ENCODE results near the gene TM2D3.

The TM2D3 gene, protein sequence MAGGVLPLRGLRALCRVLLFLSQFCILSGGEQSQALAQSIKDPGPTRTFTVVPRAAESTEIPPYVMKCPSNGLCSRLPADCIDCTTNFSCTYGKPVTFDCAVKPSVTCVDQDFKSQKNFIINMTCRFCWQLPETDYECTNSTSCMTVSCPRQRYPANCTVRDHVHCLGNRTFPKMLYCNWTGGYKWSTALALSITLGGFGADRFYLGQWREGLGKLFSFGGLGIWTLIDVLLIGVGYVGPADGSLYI

DNA sequence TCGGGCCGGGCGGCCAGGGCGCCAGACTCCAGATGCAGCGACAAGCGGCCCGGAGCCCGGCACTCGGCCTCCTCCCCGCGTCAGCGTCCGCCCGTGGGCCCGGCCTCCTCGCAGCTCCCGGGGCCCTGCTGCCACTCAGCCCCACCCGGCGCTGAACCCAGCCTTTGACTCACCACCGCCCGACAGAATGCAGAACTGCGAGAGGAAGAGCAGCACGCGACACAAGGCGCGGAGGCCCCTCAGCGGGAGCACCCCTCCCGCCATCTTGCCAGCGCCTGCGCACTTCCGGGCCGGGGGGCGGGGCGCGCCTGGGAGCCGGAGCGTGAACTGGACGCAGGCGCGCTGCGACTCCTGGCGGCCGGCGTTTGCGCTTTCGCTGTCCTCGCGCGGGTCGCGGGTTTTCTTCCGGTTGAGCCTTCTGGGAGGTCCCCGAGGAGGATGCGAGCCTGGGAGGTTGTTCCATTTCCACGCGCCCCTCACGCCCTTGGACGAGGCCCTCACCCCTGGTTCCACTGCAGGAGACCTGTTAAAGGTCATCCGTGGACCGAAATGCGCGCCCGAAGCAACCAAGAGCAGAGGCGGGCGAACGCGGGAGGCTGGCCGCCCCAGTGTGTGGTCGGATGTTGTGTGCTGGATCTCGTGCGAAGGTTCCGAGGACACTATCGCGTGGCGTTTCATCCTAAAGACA lies at the start of gene TM2D3:
TM2D3 (minus strand) TSS at position 284 of the 688 bp plus-strand sequence; CDS start at position 264, 20 bp downstream.
- peak; percentile 57 for DNase-seq

DNA sequence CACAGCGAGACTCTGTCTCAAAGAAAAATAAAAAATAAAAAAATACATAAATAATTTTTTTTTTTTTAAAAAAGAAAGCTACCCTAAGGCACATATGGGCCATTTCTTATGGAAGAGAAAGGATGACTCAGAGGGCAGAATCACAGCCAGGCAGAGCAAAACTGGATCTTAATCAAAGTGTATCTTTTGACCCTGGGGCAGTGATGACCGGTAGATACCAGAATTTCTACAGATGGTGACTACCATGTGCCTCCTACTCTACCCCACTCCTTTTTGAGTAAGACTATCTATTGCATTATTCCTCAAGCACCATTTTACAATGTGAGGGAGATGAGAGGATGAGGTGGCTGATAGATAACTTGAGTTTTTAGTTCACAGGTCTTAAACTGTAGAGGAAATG lies 46.1 kb upstream of the TM2D3 start:
- no peak for DNase-seq

DNA sequence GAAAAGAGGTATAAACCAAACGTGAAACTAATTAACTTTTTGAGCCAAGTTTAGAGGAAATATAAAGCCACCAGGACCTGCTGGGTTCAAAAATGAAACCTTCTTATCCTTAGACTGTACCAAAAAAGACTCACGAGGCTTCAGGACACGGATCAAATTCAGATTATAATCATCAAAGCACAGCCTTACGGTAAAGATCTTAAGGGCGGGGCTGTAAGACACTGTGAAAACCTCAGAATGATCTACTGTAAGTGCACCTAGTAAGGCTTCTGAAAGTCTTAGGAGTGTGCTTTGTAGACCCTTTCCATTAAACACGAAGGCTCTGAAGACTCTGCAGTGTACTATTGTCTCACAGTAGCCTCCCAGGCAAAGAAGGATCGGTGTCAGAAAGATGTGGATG lies 45.3 kb upstream of the TM2D3 start:
- DNase-seq = no peak

DNA sequence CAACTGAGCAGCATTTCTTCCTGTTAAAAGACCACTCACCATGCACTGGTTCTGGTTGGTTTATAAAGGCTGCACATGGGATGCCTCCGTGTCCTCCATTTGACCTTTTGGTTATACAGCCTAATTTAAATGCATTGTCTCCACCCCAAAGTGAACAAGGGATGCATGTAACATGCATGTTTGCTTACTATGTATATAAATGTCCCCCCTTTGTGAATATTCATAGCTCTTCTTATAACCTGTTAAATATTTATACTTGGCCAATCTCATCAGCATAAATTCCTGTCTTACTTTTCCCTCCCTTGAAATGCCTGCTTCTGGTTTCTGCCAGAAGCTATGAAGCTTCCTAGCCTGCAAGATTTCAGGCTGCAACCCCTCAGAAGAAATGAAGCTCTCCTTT lies 44.6 kb upstream of the TM2D3 start:
- DNase-seq = no peak

DNA sequence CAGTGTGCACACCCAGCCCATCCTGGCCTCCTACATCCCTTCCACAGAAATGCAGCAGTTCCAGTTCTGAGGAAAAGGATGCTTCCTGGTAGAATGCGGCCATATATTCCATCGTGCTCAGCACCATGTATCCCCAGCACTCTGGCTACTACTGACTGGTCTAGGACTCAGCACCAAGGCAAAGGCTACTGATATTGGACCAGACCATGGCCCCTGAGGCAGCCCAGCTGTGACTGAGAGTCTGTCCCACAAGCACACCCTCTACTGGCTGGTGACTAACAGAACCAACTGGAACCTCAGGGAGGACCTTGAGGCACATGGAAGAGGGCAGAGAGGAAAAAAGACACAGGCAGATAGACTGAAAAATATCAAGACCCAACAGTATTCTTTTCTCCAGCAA lies 42.1 kb upstream of the TM2D3 start:
- no peak for DNase-seq

DNA sequence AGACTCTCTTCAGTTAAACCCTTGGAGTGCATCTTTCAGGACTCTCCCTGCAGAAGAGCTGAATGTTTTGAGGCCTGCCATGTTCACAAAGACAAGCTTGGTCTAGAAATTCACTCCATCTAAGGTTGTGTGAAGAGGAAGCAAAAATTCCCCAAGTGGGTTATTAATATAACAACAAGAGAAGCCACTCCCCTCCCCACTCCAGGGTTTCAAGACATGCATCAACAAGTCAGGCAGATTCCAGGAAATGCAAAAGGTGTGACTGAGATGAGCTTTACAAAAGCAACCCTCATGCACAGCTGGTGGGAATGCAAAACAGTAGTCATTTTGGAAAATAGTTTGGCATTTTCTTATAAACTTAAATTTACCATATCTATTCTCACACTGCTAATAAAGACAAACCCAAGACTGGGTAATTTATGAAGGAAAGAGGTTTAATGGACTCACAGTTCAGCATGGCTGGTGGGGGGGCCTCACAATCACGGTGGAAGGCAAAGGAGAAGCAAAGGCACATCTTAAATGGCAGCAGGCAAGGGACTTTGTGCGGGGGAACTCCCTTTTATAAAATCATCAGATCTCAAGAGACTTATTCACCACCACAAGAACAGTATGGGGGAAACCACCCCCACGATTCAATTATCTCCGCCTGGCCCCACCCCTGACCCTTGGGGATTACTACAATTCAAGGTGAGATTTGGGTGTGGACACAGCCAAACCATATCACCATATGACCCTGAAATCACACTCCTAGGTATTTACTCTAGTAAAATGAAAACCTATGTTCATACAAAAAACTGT lies 40.8 kb upstream of the TM2D3 start:
- no peak for DNase-seq

DNA sequence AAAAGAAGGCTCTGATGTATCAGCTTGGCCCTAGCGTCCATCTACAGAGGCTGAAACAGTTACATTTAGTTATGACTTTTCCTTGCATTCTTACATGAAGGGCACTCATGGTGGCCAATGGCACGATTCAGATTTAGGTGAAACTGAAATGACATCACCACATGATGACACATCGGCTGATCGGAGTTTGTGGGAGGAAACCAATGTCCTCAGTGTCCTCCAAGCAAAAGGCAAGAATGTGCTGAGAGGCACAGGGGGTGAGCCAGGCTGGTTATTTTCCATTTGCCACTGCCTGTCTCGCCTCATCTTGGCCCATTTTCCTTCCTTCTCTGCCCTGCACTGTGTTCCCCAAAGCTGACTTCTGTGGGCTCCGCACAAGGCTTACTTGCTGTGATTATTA lies 37.7 kb upstream of the TM2D3 start:
- DNase-seq = no peak

DNA sequence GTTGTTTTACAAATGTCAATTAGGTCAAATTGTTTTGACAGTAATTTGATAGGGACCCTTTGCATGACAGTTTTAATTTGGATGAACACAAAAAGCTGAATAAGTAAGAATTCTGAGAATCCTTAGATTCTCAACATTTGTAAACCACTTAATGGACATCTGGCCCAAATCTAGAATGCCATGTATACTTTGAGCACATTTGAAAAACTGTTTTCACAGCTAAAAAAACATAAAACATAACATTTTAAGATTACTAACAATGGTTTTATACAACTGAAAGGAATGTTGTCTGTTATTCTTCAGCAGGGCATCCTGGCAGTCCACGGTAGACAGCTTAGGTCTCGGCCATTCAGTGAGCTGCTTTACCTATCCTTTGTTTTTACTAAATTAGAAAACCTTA lies 34.5 kb upstream of the TM2D3 start:
- no peak for DNase-seq

DNA sequence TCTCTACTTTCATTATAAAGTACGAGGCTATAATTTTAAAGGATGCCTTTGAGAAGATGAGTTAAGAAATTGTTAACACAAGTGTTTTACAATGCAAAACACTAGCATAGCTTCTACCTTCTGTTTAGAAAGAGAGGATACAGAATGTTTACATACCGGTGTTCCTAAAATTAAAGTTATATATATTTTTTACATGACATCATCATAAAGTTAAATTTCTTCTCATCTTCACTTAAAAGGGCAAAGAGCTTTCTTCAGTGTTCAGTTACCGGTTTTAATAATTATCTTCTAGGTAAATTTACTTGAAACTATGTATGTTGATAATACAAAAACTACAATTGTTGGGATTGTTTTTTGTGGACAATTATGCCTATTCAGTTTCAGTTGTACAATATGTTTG lies 32.7 kb upstream of the TM2D3 start:
- DNase-seq = no peak

DNA sequence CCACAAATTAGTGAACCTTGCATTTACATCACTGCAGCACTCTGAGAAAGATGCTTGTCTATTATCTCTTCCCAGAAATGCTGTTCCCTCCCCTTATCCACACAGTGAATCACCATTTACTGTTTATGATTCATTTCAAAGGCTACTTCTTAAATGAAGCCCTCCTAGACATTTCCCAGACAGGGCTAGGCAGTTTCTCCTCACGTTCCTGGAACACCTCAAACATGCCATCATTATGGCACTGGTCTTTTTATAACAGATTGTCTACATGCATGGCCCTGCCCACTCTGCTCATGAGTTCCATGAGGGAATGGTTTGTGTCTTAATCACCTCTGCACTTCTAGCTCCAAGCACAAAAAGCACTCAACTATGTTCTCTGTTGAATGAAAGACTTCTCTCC lies 32.2 kb upstream of the TM2D3 start:
- DNase-seq = no peak

DNA sequence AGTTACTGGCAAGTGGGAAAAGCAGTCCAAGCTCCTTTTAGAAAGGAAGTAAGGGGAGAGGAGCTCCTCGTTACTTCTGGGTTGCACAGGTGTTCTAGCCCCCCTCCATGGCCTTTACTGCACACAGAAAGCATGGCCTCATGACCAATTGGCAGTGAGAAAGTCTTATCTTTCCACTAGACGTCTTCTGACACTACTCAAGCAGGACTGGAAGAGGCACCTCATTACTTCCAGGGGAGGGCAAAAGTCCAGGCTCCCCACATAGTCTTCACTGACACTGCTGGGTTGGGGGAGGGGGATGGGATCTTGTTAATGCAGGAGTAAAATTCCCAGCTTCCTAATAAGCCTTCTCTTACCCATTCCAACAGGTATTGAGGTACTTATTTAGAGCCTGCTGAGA lies 27.6 kb upstream of the TM2D3 start:
- DNase-seq = no peak

DNA sequence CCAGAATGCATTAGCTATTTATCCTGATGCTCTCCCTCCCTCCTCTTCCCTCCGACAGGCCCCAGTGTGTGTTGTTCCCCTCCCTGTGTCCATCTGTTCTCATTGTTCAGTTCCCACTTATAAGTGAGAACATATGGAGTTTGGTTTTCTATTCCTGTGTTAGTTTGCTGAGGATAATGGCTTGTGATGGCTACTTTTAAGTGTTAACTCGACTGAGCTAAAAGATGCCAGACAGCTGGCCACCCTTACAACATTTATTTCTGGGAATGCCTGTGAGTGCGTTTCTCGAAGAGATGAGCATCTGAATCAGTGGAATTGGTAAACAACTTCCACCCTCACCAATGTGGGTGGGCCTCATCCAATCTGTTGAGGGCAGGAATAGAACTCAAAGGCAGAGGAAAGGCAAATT lies 24.7 kb upstream of the TM2D3 start:
- DNase-seq = peak; percentile 79

DNA sequence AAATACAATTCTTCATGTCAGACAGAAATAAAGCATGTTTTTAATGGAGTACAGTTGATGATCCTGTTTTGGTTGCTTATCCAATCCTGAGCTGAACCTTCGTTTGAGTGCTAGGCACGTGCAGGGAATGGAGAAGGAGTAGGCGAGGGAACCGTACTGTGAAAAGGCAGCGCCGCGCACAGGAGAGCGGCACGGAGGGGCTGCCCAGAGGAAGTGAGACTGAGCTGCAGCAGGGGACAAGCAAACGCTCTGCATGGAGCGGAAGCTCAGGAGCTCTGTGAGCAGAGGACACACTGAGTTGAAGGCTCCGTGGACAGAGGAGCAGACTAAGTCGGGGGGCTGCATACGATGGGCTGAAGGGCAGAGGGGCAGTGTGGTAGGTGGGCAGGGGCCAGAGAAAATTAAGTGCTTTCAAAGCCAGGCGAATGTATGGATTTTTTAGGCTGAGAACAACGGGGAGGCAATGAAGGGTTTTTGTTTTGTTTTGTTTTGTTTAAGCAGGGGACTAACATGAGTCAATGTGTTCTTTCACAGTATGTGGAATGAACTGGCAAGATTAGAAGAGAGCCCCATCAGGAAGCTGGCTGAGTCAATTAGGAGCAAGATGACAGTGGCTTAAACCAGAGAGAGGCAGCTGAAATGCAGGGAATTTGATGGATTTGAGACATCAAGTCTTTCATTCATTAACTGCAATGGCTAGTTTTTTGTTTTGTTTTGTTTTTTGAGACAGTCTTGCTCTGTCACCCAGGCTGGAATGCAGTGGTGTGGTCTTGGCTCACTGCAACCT lies 23.8 kb upstream of the TM2D3 start:
- no peak for DNase-seq

DNA sequence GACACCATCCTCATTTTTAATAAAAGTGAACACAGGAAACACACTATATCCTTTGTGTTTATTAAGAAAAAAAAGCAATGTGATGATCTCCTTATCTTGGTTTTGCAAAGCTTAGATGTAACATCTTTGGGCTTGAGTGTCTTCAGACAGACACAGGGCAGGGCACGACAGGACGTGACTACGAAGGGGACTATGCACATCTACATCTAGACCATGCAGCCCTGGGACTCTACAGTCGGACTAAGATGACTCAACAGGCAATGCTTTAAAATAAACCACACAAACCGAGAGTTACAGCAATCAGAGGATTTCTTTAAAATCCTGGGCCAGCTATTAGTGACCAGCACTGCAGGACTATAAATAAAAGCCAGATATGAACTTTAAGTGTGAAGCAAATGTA lies 22.8 kb upstream of the TM2D3 start:
- DNase-seq = no peak

DNA sequence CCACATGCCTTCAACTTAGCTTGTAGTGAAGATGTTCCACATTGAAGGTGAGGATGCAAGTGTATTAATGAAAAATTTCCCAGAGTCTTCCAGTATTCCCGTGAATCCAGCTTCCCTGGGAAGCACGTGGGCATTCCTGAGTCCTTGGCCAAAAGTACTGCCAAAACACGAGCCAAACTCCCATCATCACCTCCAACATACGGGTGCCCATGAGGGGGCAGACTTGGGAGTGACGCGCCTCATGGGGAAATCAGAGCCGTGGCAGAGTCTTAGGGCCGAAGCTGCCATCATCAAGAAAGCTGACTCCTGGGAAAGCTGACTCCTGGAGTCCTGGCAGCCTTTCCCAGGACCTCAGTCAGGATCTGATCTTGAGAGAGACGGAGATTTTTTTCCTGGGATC lies 20.1 kb upstream of the TM2D3 start:
- no peak for DNase-seq

DNA sequence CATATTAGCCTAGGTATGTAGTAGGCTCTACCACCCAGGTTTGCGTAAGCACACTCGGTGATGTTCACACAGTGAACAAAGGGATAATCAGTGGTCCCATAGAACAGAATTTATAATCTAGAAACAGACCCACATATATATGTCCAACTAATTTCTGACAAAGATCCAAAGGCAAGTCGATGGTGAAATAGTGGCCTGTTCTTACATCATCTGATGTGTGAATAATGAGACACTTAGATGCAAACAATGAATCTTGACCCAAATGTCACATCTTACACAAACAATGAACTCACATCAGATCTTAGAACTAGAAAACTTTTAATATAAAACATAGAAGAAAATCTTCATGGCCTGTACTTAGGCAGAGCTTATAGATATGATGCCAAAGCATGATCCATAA lies 17.6 kb upstream of the TM2D3 start:
- no peak for DNase-seq

DNA sequence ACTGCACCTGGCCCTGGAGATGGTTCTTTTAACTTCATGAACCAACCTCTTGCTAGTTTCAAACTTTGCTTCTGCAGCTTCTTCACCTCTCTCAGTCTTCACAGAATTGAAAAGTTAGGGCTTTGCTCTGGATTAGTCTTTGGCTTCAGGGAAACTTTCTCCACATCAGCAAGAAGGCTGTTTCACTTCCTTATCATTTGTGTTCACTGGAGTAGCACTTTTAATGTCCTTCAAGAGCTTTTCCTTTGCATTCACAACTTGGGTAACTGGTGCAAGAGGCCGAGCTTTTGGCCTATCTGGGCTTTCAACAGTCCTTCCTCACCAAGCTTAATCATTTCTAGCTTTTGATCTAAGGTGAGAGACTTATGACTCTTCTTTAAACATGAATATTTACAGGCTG lies 15.7 kb upstream of the TM2D3 start:
- no peak for DNase-seq

DNA sequence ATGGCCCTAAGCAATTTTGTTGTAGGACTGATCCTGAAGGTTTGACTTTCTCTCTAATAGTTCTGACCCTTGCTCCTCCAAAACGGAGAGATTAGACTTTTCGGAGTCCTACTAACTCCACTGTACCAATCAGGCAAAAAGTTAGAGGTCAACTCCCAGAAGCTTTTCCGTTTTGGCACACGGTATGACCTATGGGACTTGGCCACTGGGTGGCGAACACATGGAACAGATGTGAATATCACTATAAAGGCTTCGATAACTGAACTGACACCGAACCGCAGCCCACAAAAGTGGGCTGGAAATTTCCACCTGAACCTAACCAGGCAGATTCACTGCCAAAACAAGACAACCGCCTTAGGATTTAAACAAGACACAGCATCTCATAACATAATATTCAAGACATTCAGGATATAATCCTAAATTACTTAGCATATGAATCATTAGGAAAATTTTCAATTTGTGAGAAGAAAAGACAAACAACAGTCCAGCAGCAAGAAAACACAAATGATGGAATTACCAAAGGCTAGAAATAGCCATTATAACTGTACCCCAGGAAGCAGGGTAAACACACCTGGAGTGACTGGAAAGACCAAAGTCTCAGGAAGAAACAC lies 12.2 kb upstream of the TM2D3 start:
- DNase-seq = no peak

DNA sequence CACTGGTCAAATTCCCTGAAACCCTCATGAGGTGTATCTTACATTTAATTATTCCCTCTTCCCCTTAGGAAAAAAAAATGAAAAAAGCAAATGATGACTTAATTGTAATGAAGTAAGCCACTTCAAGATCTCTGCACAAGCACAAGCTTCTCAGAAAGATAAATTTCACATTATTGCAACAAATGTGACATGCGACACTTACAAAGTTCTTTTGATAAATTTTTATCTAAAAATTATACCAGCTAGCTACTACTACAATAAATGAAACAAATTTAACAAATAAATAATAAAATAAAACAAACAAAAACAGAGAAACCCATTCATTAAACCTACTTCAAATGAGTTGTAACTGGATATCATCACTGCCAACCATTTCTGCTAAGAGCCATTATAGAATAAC lies 10.0 kb upstream of the TM2D3 start:
- no peak for DNase-seq

DNA sequence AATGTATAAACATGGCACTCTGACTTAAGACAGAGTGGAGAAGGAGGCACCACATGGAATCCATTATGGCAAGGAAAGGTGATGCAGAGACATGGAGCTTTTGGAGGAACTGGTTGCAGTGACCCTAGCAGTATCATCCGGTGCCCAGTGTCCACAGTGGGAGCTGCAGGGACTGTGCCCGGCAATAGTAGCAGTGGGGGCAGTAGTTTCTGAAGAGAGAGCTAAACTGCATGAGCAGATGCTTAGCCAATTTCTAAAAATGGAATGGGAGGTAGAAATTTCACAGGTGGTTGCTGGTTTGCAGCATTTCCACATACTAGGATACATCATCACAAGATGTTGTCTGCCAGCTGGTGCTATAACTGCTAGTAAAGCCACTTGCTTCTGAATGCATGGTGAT lies 7.8 kb upstream of the TM2D3 start:
- no peak for DNase-seq

DNA sequence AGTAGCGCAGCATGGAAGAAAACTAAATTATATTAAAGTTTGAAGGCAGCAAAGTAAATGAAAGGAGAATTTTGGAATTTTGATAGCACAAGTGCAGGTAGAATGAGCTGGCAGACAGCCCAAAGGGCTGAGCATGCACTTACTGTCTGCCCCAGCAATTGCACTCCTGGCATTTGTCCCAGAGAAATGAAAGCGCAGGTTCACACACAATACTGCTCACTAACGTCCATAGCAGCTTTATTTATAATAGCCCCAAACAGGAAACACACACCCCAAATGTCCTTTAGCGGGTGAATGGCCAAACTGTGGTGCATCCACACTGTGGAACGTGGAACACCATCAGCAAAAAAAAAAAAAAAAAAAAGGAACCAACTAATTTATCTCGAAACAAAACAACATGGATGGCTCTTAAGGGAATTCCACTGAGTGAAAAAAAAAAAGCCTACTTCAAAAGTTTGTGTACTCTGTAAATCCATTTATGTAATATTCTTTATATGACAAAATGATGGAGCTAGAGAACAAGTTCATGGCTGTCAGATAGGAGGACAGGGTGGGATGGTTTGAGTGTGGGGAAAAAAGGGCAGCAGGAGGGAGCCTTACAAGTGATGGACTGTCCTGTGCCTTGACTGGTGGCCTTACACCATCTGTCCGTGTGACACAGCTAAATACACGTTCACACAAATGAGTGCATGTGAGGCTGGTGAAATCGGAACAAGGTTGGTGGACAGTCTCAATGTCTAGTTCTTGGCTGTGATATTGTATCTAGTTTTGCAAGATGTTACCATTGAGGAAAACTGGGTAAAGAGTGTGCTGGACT lies 6.0 kb upstream of the TM2D3 start:
- DNase-seq = no peak

DNA sequence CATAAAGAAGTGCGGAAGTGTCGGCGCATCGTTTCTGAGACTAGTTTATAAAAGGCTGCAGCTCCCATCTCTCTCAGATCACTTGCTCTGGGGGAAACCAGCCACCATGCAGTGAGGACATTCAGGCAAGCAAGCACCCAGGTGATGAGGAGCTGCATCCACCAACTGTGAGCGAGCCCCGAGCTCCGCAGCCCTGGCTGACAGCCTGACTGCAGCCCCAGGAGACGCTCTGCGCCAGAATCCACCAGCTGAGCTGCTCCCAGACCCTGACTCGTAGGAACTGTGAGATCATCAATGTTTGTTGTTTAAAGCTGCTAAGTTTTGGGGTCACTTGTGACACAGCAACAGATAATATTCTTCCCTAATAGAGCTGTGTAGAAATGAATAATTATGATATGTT lies 5.0 kb upstream of the TM2D3 start:
- no peak for DNase-seq
